ENCODE measurements around the gene TRAPPC2. TPM values are rescaled to one million over a fixed set of nuclear protein-coding genes. Genes with fewer than 3 reads are reported as not detected.

Gene TRAPPC2
- total and polyA plus RNA-seq, 2 of the 13 experiments (the other 11 are each of a cell fraction or from before 2014, with no cell fraction given) = 4.4 to 8.1 TPM

DNA sequence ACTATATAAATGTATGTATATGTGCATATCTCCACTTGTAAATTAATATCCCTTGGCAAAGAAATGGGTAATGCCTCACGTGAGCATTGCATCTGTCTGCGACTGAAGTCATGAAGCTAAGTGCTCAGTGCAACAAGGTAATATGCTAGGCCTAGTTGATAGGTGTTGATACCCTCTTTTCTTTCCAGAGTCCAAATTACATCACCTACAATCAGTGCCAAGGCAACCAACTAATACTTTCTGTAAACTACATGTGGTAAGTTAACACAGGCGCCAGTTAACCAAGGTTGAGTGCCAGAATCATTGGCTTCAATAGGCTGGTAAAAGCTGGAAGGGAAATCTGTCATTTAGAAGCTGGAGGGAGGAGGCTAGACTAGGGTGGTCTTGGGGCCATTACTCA lies 41.4 kb upstream of the TRAPPC2 start (continued):
- TF ChIP-seq ZNF496 (CRISPR knock-in tag; IDR thresholded peaks at IDR 0.05; ENCODE audit: insufficient replicate concordance) (no peak), KLF6 (CRISPR knock-in tag; IDR thresholded peaks at IDR 0.05) (no peak), NFE2L2 (IDR thresholded peaks at IDR 0.05; ENCODE audit: low read length) (no peak), TOPORS (CRISPR knock-in tag; IDR thresholded peaks at IDR 0.05) (no peak), NAIF1 (CRISPR knock-in tag; IDR thresholded peaks at IDR 0.05; ENCODE audit: borderline replicate concordance) (no peak), RBAK (CRISPR knock-in tag; IDR thresholded peaks at IDR 0.05) (no peak)
- TF ChIP-seq, protein P1, sequence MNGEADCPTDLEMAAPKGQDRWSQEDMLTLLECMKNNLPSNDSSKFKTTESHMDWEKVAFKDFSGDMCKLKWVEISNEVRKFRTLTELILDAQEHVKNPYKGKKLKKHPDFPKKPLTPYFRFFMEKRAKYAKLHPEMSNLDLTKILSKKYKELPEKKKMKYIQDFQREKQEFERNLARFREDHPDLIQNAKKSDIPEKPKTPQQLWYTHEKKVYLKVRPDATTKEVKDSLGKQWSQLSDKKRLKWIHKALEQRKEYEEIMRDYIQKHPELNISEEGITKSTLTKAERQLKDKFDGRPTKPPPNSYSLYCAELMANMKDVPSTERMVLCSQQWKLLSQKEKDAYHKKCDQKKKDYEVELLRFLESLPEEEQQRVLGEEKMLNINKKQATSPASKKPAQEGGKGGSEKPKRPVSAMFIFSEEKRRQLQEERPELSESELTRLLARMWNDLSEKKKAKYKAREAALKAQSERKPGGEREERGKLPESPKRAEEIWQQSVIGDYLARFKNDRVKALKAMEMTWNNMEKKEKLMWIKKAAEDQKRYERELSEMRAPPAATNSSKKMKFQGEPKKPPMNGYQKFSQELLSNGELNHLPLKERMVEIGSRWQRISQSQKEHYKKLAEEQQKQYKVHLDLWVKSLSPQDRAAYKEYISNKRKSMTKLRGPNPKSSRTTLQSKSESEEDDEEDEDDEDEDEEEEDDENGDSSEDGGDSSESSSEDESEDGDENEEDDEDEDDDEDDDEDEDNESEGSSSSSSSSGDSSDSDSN (CRISPR knock-in tag; IDR thresholded peaks at IDR 0.05) = no peak
- TF ChIP-seq, protein P2, sequence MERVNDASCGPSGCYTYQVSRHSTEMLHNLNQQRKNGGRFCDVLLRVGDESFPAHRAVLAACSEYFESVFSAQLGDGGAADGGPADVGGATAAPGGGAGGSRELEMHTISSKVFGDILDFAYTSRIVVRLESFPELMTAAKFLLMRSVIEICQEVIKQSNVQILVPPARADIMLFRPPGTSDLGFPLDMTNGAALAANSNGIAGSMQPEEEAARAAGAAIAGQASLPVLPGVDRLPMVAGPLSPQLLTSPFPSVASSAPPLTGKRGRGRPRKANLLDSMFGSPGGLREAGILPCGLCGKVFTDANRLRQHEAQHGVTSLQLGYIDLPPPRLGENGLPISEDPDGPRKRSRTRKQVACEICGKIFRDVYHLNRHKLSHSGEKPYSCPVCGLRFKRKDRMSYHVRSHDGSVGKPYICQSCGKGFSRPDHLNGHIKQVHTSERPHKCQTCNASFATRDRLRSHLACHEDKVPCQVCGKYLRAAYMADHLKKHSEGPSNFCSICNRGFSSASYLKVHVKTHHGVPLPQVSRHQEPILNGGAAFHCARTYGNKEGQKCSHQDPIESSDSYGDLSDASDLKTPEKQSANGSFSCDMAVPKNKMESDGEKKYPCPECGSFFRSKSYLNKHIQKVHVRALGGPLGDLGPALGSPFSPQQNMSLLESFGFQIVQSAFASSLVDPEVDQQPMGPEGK (CRISPR knock-in tag; IDR thresholded peaks at IDR 0.05) = no peak

DNA sequence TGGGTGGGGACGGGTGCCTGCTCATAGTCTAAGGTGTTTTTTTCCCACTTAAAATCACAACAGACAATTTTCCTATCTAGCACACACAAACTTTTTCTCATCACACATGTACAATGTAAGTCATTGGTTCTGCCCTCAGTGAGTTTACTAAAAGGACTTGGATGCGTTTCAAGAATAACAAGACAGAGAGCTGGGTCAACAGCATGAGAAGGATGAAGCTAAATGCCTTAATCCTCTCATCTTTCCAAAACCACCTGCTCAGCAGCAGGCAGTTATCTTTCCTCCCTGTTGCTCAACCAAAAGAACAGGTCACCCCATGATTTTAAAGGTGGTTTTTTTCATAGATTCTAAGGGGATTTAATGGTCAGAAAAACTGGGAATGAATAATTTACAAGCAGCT lies 40.3 kb upstream of the TRAPPC2 start:
- in situ Hi-C loops (cut with HindIII; ENCODE audit: extremely low pct_ligation_motif_present, low pct_unique_long_range_greater_than_20kb) = loop anchor here (25.0 kb wide), 1 partner anchor 262 kb away; no protein-coding TSS in a partner anchor
- H3K4me1 ChIP-seq (ENCODE audit: insufficient read depth, low read length) = no peaks in the 10 kb centered on the region; the same call in 1 of the 2 replicates
- no peaks in the 10 kb centered on the region for H3K9me3 ChIP-seq (ENCODE audit: low read length)
- ATAC-seq (no peak), DNase-seq (ENCODE audit: low spot score) (no peak), FAIRE-seq (no peak)
- POLR2A ChIA-PET = no interaction called here
- CTCF ChIA-PET (ENCODE audit: low intra/inter-chr PET ratio, low total read pairs) = no interaction called here
- intact Hi-C loops (cut with micrococcal nuclease; ENCODE audit: unreplicated experiment) = no loop called here
- H2AFZ ChIP-seq (ENCODE audit: low read length) = no peak overlapping the region
- no peak overlapping the region for H3K27ac ChIP-seq (ENCODE audit: extremely low read length, insufficient read depth, low read length)
- no peaks in the 10 kb centered on the region for H3K27me3 ChIP-seq (ENCODE audit: control insufficient read depth in 1 of 2, insufficient read depth in 2 of 2, low read length in 2 of 2)
- no peak overlapping the region for H3K9ac ChIP-seq (ENCODE audit: insufficient read depth, low read depth, low read length)
- H3K4me3 ChIP-seq (replicated peaks in 1 of 3; ENCODE audit: insufficient read depth in 1 of 3, low read depth in 2 of 3, low read length in 3 of 3) = no peak overlapping the region
- BruUV-seq (replicated peaks) = no TSS peak
- WGBS (ENCODE audit: low lambda C conversion rate) = 96% methylated on average over 2 of the region's 2 CpGs
- no peaks in the 10 kb centered on the region for H4K20me1 ChIP-seq (ENCODE audit: insufficient read depth, low read length)
- H3K4me2 ChIP-seq (ENCODE audit: low read depth, low read length) = no peak overlapping the region
- no peaks in the 10 kb centered on the region for H3K79me2 ChIP-seq (ENCODE audit: insufficient read depth, low read length)
- 0 out of 5 replicates have a peak, but pooled peaks cover 0 to 9% of the 10 kb centered on the region in 2 experiments for H3K36me3 ChIP-seq (replicated peaks in 1 of 2; ENCODE audit: control insufficient read depth in 1 of 2, insufficient read depth in 2 of 2, low read length in 2 of 2)
- TF ChIP-seq MIER3 (CRISPR knock-in tag; IDR thresholded peaks at IDR 0.05; ENCODE audit: borderline replicate concordance) (no peak), SOX5 (CRISPR knock-in tag; IDR thresholded peaks at IDR 0.05; ENCODE audit: borderline replicate concordance) (no peak), DNMT3B (CRISPR knock-in tag; conservative IDR thresholded peaks at IDR 0.05) (no peak), SUZ12 (IDR thresholded peaks at IDR 0.05; ENCODE audit: low read depth, low read length) (no peak), ZNF510 (CRISPR knock-in tag; IDR thresholded peaks at IDR 0.05; ENCODE audit: low read depth) (no peak)
- TF ChIP-seq, protein P3, sequence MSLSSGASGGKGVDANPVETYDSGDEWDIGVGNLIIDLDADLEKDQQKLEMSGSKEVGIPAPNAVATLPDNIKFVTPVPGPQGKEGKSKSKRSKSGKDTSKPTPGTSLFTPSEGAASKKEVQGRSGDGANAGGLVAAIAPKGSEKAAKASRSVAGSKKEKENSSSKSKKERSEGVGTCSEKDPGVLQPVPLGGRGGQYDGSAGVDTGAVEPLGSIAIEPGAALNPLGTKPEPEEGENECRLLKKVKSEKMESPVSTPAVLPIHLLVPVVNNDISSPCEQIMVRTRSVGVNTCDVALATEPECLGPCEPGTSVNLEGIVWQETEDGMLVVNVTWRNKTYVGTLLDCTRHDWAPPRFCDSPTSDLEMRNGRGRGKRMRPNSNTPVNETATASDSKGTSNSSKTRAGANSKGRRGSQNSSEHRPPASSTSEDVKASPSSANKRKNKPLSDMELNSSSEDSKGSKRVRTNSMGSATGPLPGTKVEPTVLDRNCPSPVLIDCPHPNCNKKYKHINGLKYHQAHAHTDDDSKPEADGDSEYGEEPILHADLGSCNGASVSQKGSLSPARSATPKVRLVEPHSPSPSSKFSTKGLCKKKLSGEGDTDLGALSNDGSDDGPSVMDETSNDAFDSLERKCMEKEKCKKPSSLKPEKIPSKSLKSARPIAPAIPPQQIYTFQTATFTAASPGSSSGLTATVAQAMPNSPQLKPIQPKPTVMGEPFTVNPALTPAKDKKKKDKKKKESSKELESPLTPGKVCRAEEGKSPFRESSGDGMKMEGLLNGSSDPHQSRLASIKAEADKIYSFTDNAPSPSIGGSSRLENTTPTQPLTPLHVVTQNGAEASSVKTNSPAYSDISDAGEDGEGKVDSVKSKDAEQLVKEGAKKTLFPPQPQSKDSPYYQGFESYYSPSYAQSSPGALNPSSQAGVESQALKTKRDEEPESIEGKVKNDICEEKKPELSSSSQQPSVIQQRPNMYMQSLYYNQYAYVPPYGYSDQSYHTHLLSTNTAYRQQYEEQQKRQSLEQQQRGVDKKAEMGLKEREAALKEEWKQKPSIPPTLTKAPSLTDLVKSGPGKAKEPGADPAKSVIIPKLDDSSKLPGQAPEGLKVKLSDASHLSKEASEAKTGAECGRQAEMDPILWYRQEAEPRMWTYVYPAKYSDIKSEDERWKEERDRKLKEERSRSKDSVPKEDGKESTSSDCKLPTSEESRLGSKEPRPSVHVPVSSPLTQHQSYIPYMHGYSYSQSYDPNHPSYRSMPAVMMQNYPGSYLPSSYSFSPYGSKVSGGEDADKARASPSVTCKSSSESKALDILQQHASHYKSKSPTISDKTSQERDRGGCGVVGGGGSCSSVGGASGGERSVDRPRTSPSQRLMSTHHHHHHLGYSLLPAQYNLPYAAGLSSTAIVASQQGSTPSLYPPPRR (CRISPR knock-in tag; IDR thresholded peaks at IDR 0.05; ENCODE audit: borderline replicate concordance) = no peak
